Right lobe of liver (tissue), 6 donors: ENCODE results near the gene SLC39A11. TPM values are rescaled to one million over a fixed set of nuclear protein-coding genes. Genes with fewer than 3 reads are reported as not detected.

ENCODE experiments used
- ATAC-seq, 4 donors: fragments of 200-7000 bp; cut with Tn5 transposase; one replicate each; pipeline ENCODE4 v1.9.1; 2020; ENCODE audit warnings: mild to moderate bottlenecking in 4 of 4, moderate library complexity in 4 of 4
- DNase-seq, 3 donors: peaks; one replicate each; pipeline ENCODE4 v3.0.0-alpha.2; 2020
- H3K27ac ChIP-seq, 3 donors: fragments of 200-600 bp; one replicate each; pipeline ENCODE4 v1.8.0; 2022
- H3K27me3 ChIP-seq, 2 donors: fragments of 200-600 bp; one replicate each; pipeline ENCODE4 v1.8.0; 2022
- H3K36me3 ChIP-seq, 4 donors: fragments of 200-600 bp; sonication (generic) in 1 of 4; one replicate each; pipeline versions ENCODE4 v1.5.1 to v1.8.0; 2017 to 2022; ENCODE audit warnings: control low read depth in 1 of 4
- H3K4me1 ChIP-seq, 4 donors: fragments of 200-600 bp; sonication (generic) in 1 of 4; one replicate each; pipeline versions ENCODE4 v1.5.1 to v1.8.0; 2017 to 2022; ENCODE audit warnings: control low read depth in 1 of 4
- H3K4me3 ChIP-seq, 3 donors: fragments of 200-600 bp; one replicate each; pipeline ENCODE4 v1.8.0; 2022
- H3K9me3 ChIP-seq, 4 donors: fragments of 200-600 bp; sonication (generic) in 1 of 4; one replicate each; pipeline versions ENCODE4 v1.5.1 to v1.8.0; 2017 to 2022; ENCODE audit warnings: control low read depth in 1 of 4
- CTCF ChIP-seq, 4 donors: fragments of 200-600 bp in 3 of 4; fragments of 450-650 bp in 1 of 4; IDR thresholded peaks; one replicate each; pipeline versions ENCODE4 v1.5.1 to v1.8.0; 2016 to 2022; ENCODE audit warnings: antibody characterized with exemption in 4 of 4, mild to moderate bottlenecking in 2 of 4
- POLR2A ChIP-seq: fragments of 450-650 bp; IDR thresholded peaks from one replicate; pipeline ENCODE4 v1.6.1; 2017; ENCODE audit warnings: antibody characterized with exemption, mild to moderate bottlenecking
- WGBS: methylation state at CpG from one replicate; pipeline ENCODE4 v1.1.6; 2018; ENCODE audit warnings: low coverage, low lambda C conversion rate; ENCODE audit not compliant: insufficient coverage; ENCODE audit errors: missing lambda C conversion rate; 5-methylcytosine and 5-hydroxymethylcytosine counted together
- intact Hi-C, 2 donors: fragments of 100-400 bp; cut with DNase I; formaldehyde crosslinking; loops; one replicate each; pipeline versions ENCODE4 v1.11.2 to v1.14.1; 2022
- total RNA-seq, 6 experiments: library from RNA; depleted of rRNA in 2 of 6; stranded (reverse); fragments of >200 nt in 2 of 6; fragmentation: NEBNext Ultra II Directional in 3 of 6; extraction: Animal tissue kit (Norgen Biotek cat#: 25700) in 3 of 6; gene quantifications; one replicate each; pipeline versions ENCODE4 v1.1.0 to v1.2.4, GENCODE V29; 2016 to 2023
- donor health status: DM: no; HTN: yes; CAD: no.
- donor health status: DM: no; HTN: no; CAD: no.
- donor health status: DM: no; HTN: no; CAD: no.
- donor health status: DM: no; HTN: yes; CAD: no.
- donor health status: DM: no; HTN: yes; CAD: no.

Gene SLC39A11
- total RNA-seq, 6 experiments from 2014 or later = 25.4 to 49.6 (median 39.3) TPM

GRCh38 chr17:73017658-73018057, 74.8 kb downstream of the SLC39A11 start:
- DNase-seq = no peak
- no peak for TF ChIP-seq POLR2A
- intact Hi-C loops = no loop called here
- Histone ChIP-seq H3K4me3 (no peak overlapping the region), H3K36me3 (no peaks in the 10 kb centered on the region), H3K9me3 (no peaks in the 10 kb centered on the region), H3K27me3 (no peaks in the 10 kb centered on the region), H3K27ac (no peak overlapping the region), H3K4me1 (no peaks in the 10 kb centered on the region)
- 96% methylated on average over 3 of the region's 3 CpGs for WGBS
- no peak for ATAC-seq

GRCh38 chr17:73015722-73016276, 76.7 kb downstream of the SLC39A11 start:
- WGBS = 95% methylated on average over 6 of the region's 7 CpGs
- ATAC-seq = no peak
- no peak for TF ChIP-seq POLR2A
- no peak for TF ChIP-seq CTCF (IDR thresholded peaks at IDR 0.05)

GRCh38 chr17:73013816-73014663, 78.4 kb downstream of the SLC39A11 start:
- intact Hi-C loops = no loop called here
- no peaks in the 10 kb centered on the region for H3K36me3 ChIP-seq
- H3K4me1 ChIP-seq = no peaks in the 10 kb centered on the region
- H3K27me3 ChIP-seq = no peaks in the 10 kb centered on the region
- H3K9me3 ChIP-seq = no peaks in the 10 kb centered on the region
- DNase-seq = no peak
- H3K27ac ChIP-seq = no peak overlapping the region
- TF ChIP-seq CTCF (IDR thresholded peaks at IDR 0.05) (no peak), POLR2A (no peak)
- 94% methylated on average over 5 of the region's 14 CpGs for WGBS
- no peak for ATAC-seq
- no peak overlapping the region for H3K4me3 ChIP-seq

More at GRCh38 chr17:73015722-73016276, 76.7 kb downstream of the SLC39A11 start:
- Histone ChIP-seq H3K36me3 (no peaks in the 10 kb centered on the region), H3K9me3 (no peaks in the 10 kb centered on the region), H3K4me3 (no peak overlapping the region), H3K27me3 (no peaks in the 10 kb centered on the region), H3K27ac (no peak overlapping the region), H3K4me1 (no peaks in the 10 kb centered on the region)
- intact Hi-C loops = no loop called here
- no peak for DNase-seq

GRCh38 chr17:73013301-73013700, 79.2 kb downstream of the SLC39A11 start:
- Histone ChIP-seq H3K27me3 (no peaks in the 10 kb centered on the region), H3K27ac (no peak overlapping the region), H3K9me3 (no peaks in the 10 kb centered on the region), H3K4me3 (no peak overlapping the region), H3K36me3 (no peaks in the 10 kb centered on the region), H3K4me1 (no peaks in the 10 kb centered on the region)
- 70% methylated on average over 5 of the region's 8 CpGs for WGBS
- DNase-seq (no peak), ATAC-seq (no peak)
- intact Hi-C loops = no loop called here
- TF ChIP-seq CTCF (IDR thresholded peaks at IDR 0.05) (no peak), POLR2A (no peak)

GRCh38 chr17:73011016-73011486, 81.4 kb downstream of the SLC39A11 start:
- intact Hi-C loops = no loop called here
- H3K4me3 ChIP-seq = no peak overlapping the region
- no peaks in the 10 kb centered on the region for H3K4me1 ChIP-seq
- TF ChIP-seq CTCF (IDR thresholded peaks at IDR 0.05) (no peak), POLR2A (no peak)
- H3K27me3 ChIP-seq = no peaks in the 10 kb centered on the region
- ATAC-seq (peak in 3 of 4 donors; percentile 10 to 33 (median 23)), DNase-seq (no peak)
- no peak overlapping the region for H3K27ac ChIP-seq
- no peaks in the 10 kb centered on the region for H3K9me3 ChIP-seq
- WGBS = 37% methylated on average over 7 of the region's 8 CpGs
- H3K36me3 ChIP-seq = no peaks in the 10 kb centered on the region
